Calu3 (cell line): ENCODE data around the gene GZMM. TPM values are rescaled to one million over a fixed set of nuclear protein-coding genes. Genes with fewer than 3 reads are reported as not detected.

ENCODE experiments used
- BruUV-seq: library from RNA; stranded (reverse); fragments of 400-500 nt; replicated peaks from 2 replicates; lab custom pipeline; 2021; lab: Mats Ljungman, UMichigan
- CTCF ChIA-PET: fragments of 300-600 bp; sonication (Branson Sonifier 250); formaldehyde crosslinking; loops from one replicate; lab custom pipeline; 2022; ENCODE audit warnings: antibody characterized with exemption; lab: Charles Lee
- DNase-seq: peaks from one replicate; pipeline ENCODE4 v3.0.0; 2022
- H3K27ac Mint-ChIP-seq: one replicate; pipeline ENCODE4 v1.8.0; 2022; ENCODE audit warnings: mixed read lengths; ENCODE audit not compliant: unreplicated experiment
- H3K27me3 Mint-ChIP-seq: one replicate; pipeline ENCODE4 v1.8.0; 2022; ENCODE audit warnings: mixed read lengths; ENCODE audit not compliant: unreplicated experiment
- H3K36me3 Mint-ChIP-seq: one replicate; pipeline ENCODE4 v1.8.0; 2022; ENCODE audit warnings: mild to moderate bottlenecking, moderate library complexity, mixed read lengths; ENCODE audit not compliant: insufficient read depth, unreplicated experiment
- H3K4me1 Mint-ChIP-seq: one replicate; pipeline ENCODE4 v1.8.0; 2022; ENCODE audit warnings: mild to moderate bottlenecking, low read depth, mixed read lengths; ENCODE audit not compliant: unreplicated experiment
- H3K4me3 Mint-ChIP-seq: one replicate; pipeline ENCODE4 v1.8.0; 2022; ENCODE audit warnings: mild to moderate bottlenecking, low read depth, moderate library complexity, mixed read lengths; ENCODE audit not compliant: unreplicated experiment
- H3K9me3 Mint-ChIP-seq: one replicate; pipeline ENCODE4 v1.8.0; 2022; ENCODE audit warnings: low read depth, mixed read lengths; ENCODE audit not compliant: unreplicated experiment
- CTCF ChIP-seq: fragments of 200-600 bp; IDR thresholded peaks from one replicate; pipeline ENCODE4 v1.8.0; 2022; ENCODE audit warnings: antibody characterized with exemption; ENCODE audit not compliant: unreplicated experiment
- intact Hi-C: fragments of 100-400 bp; cut with micrococcal nuclease; formaldehyde crosslinking; loops from one replicate; pipeline ENCODE4 v1.10.0; 2022; ENCODE audit not compliant: unreplicated experiment
- total RNA-seq: library from RNA; stranded (reverse); gene quantifications from 2 replicates; pipeline ENCODE4 v1.2.3, GENCODE V29; 2022

GZMM gene
- total RNA-seq, 1 experiment from 2014 or later, result not detected

- CTCF ChIA-PET, result no interaction called here
- no peak for TF ChIP-seq CTCF
Observed at GRCh38 chr19:536031-536880, 7.6 kb upstream of the GZMM start.

GRCh38 chr19:536881-537404, 6.9 kb upstream of the GZMM start:
- Mint-ChIP-seq H3K36me3 (peaks cover 36% of the 10 kb centered on the region), H3K27ac (no peak overlapping the region)

More at GRCh38 chr19:536031-536880, 7.6 kb upstream of the GZMM start:
- no peak overlapping the region for H3K4me3 Mint-ChIP-seq
- no TSS peak for BruUV-seq
- peaks cover 9% of the 10 kb centered on the region for H3K4me1 Mint-ChIP-seq
- no peak overlapping the region for H3K27ac Mint-ChIP-seq
- no peaks in the 10 kb centered on the region for H3K9me3 Mint-ChIP-seq
- DNase-seq, result no peak
- no peaks in the 10 kb centered on the region for H3K27me3 Mint-ChIP-seq
- H3K36me3 Mint-ChIP-seq, result peaks cover 41% of the 10 kb centered on the region
- intact Hi-C loops, result no loop called here

GRCh38 chr19:538641-539428, 5.0 kb upstream of the GZMM start:
- no peak for DNase-seq
- peaks cover 9% of the 10 kb centered on the region for H3K4me1 Mint-ChIP-seq
- H3K27me3 Mint-ChIP-seq, result no peaks in the 10 kb centered on the region
- BruUV-seq, result TSS peak; percentile 36
- no peak for TF ChIP-seq CTCF
- peaks cover 26% of the 10 kb centered on the region for H3K36me3 Mint-ChIP-seq
- no peak overlapping the region for H3K27ac Mint-ChIP-seq
- intact Hi-C loops, result no loop called here
- H3K9me3 Mint-ChIP-seq, result no peaks in the 10 kb centered on the region
- CTCF ChIA-PET, result interaction anchor here (0.6 to 0.7 kb wide), 3 partner anchors 38 to 123 kb away, joined by 3 to 5 read pairs (median 5); no protein-coding TSS in a partner anchor
- no peak overlapping the region for H3K4me3 Mint-ChIP-seq

More at GRCh38 chr19:536881-537404, 6.9 kb upstream of the GZMM start:
- Mint-ChIP-seq H3K9me3 (no peaks in the 10 kb centered on the region), H3K4me3 (no peak overlapping the region), H3K4me1 (peaks cover 9% of the 10 kb centered on the region), H3K27me3 (no peaks in the 10 kb centered on the region)
- TF ChIP-seq CTCF, result no peak
- CTCF ChIA-PET, result no interaction called here
- BruUV-seq, result no TSS peak
- DNase-seq, result no peak
- intact Hi-C loops, result no loop called here

- CTCF ChIA-PET, result interaction anchor here (0.6 to 0.7 kb wide), 3 partner anchors 37 to 122 kb away, joined by 3 to 5 read pairs (median 5); no protein-coding TSS in a partner anchor
- Mint-ChIP-seq H3K4me1 (peaks cover 7% of the 10 kb centered on the region), H3K27ac (no peak overlapping the region), H3K27me3 (peaks cover 3% of the 10 kb centered on the region), H3K36me3 (peaks cover 25% of the 10 kb centered on the region), H3K9me3 (no peaks in the 10 kb centered on the region), H3K4me3 (no peak overlapping the region)
- no TSS peak for BruUV-seq
- no peak for TF ChIP-seq CTCF
- intact Hi-C loops, result no loop called here
- no peak for DNase-seq
Observed at GRCh38 chr19:539429-540030, 4.3 kb upstream of the GZMM start.
